ENCODE measurements around the gene CCDC34. TPM values are rescaled to one million over a fixed set of nuclear protein-coding genes. Genes with fewer than 3 reads are reported as not detected.

CCDC34 gene
- total RNA-seq, 1 donor from 2014 or later = 32.2 TPM

- no peaks in the 10 kb centered on the region for H3K9me3 Mint-ChIP-seq (ENCODE audit: low read depth)
- no peak for DNase-seq (ENCODE audit: low spot score, unreplicated experiment)
- H3K4me3 Mint-ChIP-seq (ENCODE audit: low read depth) = no peak overlapping the region
- no peaks in the 10 kb centered on the region for H3K27me3 Mint-ChIP-seq
- peak overlapping the region; percentile 69 for H3K27ac Mint-ChIP-seq
- peaks cover 17% of the 10 kb centered on the region for H3K36me3 Mint-ChIP-seq (ENCODE audit: insufficient read depth)
- TF ChIP-seq, protein P1, sequence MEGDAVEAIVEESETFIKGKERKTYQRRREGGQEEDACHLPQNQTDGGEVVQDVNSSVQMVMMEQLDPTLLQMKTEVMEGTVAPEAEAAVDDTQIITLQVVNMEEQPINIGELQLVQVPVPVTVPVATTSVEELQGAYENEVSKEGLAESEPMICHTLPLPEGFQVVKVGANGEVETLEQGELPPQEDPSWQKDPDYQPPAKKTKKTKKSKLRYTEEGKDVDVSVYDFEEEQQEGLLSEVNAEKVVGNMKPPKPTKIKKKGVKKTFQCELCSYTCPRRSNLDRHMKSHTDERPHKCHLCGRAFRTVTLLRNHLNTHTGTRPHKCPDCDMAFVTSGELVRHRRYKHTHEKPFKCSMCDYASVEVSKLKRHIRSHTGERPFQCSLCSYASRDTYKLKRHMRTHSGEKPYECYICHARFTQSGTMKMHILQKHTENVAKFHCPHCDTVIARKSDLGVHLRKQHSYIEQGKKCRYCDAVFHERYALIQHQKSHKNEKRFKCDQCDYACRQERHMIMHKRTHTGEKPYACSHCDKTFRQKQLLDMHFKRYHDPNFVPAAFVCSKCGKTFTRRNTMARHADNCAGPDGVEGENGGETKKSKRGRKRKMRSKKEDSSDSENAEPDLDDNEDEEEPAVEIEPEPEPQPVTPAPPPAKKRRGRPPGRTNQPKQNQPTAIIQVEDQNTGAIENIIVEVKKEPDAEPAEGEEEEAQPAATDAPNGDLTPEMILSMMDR (IDR thresholded peaks at IDR 0.05; ENCODE audit: unreplicated experiment) = no peak
- peaks cover 52% of the 10 kb centered on the region for H3K4me1 Mint-ChIP-seq (ENCODE audit: low read depth)
These were observed 24.3 kb upstream of the CCDC34 start for GRCh38 chr11:27387362-27387761.

DNA sequence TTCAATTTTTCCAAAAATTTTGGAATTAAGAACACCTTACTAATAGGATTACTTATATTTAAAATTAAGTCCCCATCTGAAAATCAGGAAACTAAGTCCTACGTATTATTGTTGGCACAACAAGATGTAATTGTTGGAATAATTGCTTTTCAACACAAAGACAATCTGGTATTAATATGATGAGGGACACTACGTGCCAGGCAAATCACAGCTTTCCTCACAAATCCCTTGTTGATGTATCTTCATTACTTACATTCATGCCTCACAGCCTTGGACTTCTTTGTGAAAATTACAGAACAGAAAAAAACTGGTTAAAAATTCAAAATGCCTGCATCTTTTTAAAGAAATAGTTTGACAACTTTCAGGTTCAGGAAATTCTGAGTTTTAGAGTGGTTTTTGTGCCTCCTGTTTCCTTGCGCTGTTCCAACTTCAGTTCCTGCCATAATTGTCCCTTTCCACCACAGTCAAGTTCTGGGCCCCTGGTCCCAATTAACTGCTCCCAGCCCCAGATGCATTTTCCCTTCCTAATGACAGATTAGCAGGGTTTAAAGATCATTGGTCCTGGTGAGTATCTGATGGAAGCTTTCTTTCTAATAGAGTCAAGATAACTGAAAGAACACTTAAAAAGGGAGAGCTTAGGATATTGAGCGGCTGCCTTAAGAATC, 23.3 kb upstream of the CCDC34 start:
- H3K36me3 Mint-ChIP-seq (ENCODE audit: insufficient read depth) = peaks cover 23% of the 10 kb centered on the region
- TF ChIP-seq, protein P1 (IDR thresholded peaks at IDR 0.05; ENCODE audit: unreplicated experiment) = no peak
- H3K4me3 Mint-ChIP-seq (ENCODE audit: low read depth) = no peak overlapping the region
- H3K27me3 Mint-ChIP-seq = no peaks in the 10 kb centered on the region
- peak overlapping the region; percentile 82 for H3K27ac Mint-ChIP-seq
- H3K9me3 Mint-ChIP-seq (ENCODE audit: low read depth) = no peaks in the 10 kb centered on the region
- DNase-seq (ENCODE audit: low spot score, unreplicated experiment) = no peak
- H3K4me1 Mint-ChIP-seq (ENCODE audit: low read depth) = peaks cover 47% of the 10 kb centered on the region

DNA sequence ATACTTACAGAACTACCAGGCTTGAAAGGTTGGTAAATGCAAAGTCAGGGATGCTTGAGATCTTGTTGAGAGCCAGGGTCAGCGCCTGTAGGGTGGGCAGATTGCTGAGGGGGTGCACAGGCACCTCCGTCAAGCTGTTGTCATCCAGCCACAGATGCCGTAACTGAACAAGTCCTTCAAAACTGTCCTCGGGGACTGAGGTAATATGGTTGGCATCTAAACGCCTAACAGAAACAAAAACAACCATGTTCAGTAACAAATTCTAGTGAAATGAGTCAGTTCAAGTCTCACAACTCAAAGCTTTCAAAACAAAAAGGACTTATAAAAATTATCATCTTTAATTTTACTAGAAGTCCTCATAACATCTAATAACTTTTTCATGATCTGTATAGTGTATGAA, 22.2 kb upstream of the CCDC34 start:
- DNase-seq (ENCODE audit: low spot score, unreplicated experiment) = no peak
- TF ChIP-seq, protein P1 (IDR thresholded peaks at IDR 0.05; ENCODE audit: unreplicated experiment) = no peak
- Mint-ChIP-seq H3K9me3 (ENCODE audit: low read depth) (no peaks in the 10 kb centered on the region), H3K27me3 (no peaks in the 10 kb centered on the region), H3K27ac (no peak overlapping the region), H3K4me3 (ENCODE audit: low read depth) (no peak overlapping the region), H3K4me1 (ENCODE audit: low read depth) (peaks cover 40% of the 10 kb centered on the region), H3K36me3 (ENCODE audit: insufficient read depth) (peaks cover 26% of the 10 kb centered on the region)

DNA sequence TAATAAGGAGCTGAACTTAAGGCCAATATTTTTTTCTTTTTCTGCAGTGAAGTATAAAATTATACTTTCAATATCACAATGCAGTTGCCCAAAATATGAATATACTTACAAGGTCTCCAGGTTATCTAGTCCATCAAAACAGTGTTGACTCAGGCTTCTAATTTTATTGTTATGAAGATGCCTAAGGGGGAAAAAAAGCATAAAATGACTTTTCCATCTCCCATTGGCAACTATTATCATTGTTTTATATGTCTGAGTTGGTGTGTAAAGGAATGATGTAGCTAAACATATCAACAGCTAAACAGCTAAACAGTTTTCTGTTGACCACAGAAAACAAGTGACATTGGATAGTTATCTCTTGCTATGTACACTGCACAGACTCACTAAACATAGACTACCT, 21.2 kb upstream of the CCDC34 start:
- H3K4me3 Mint-ChIP-seq (ENCODE audit: low read depth) = no peak overlapping the region
- peaks cover 41% of the 10 kb centered on the region for H3K4me1 Mint-ChIP-seq (ENCODE audit: low read depth)
- DNase-seq (ENCODE audit: low spot score, unreplicated experiment) = no peak
- no peak overlapping the region for H3K27ac Mint-ChIP-seq
- TF ChIP-seq, protein P1 (IDR thresholded peaks at IDR 0.05; ENCODE audit: unreplicated experiment) = no peak
- peaks cover 35% of the 10 kb centered on the region for H3K36me3 Mint-ChIP-seq (ENCODE audit: insufficient read depth)
- H3K9me3 Mint-ChIP-seq (ENCODE audit: low read depth) = no peaks in the 10 kb centered on the region
- H3K27me3 Mint-ChIP-seq = no peaks in the 10 kb centered on the region

DNA sequence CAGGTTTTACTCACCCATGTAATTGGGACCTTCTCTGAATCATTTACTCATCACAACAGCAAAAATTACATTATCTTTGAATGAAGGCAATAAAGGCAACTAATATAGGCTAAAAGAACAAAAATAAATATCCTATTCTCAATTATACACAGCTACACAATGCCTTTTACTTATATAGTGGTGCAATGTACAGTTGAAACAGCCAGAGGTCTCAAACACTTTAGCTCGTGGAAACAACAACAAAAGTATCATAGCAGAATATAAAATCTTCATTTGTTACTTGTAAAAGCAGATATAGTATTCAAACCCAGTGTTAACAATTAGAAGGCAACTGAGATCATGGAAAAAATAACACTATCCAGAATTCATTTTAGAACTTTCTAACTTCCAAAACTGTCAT, 20.6 kb upstream of the CCDC34 start:
- no peak overlapping the region for H3K4me3 Mint-ChIP-seq (ENCODE audit: low read depth)
- no peaks in the 10 kb centered on the region for H3K9me3 Mint-ChIP-seq (ENCODE audit: low read depth)
- TF ChIP-seq, protein P1 (IDR thresholded peaks at IDR 0.05; ENCODE audit: unreplicated experiment) = no peak
- peaks cover 38% of the 10 kb centered on the region for H3K36me3 Mint-ChIP-seq (ENCODE audit: insufficient read depth)
- H3K27me3 Mint-ChIP-seq = no peaks in the 10 kb centered on the region
- H3K4me1 Mint-ChIP-seq (ENCODE audit: low read depth) = peaks cover 40% of the 10 kb centered on the region
- no peak for DNase-seq (ENCODE audit: low spot score, unreplicated experiment)
- no peak overlapping the region for H3K27ac Mint-ChIP-seq

Data from progenitor cell of endocrine pancreas (in vitro differentiated cells).